SU-DHL-6 (cell line): Measurements from ENCODE around the gene TOR4A.

ENCODE experiments used
- CTCF ChIP-seq: fragments of 200-600 bp; sonication (generic); IDR thresholded peaks from one replicate; pipeline ENCODE4 v1.5.1; 2017; ENCODE audit warnings: antibody characterized with exemption, mild to moderate bottlenecking, low read length, moderate library complexity; ENCODE audit not compliant: insufficient read depth, poor library complexity, severe bottlenecking
- EZH2phosphoT487 ChIP-seq: fragments of 200-600 bp; sonication (generic), shearing (Covaris generic); conservative IDR thresholded peaks from 2 replicates; pipeline ENCODE4 v1.6.1; 2018; ENCODE audit warnings: mild to moderate bottlenecking, antibody characterized with exemption, low read length, moderate library complexity, mixed read lengths

- TF ChIP-seq CTCF (no peak), EZH2phosphoT487 (no peak)
These were observed 37.3 kb downstream of the TOR4A start for GRCh38 chr9:137314561-137315560.
